Measurements from ENCODE around the gene PDE7B. TPM values are rescaled to one million over a fixed set of nuclear protein-coding genes. Genes with fewer than 3 reads are reported as not detected.

PDE7B gene
- polyA plus RNA-seq, 1 donor (not counting 4 experiments of a cell fraction or from before 2014, with no cell fraction given): 0.01 TPM

DNA sequence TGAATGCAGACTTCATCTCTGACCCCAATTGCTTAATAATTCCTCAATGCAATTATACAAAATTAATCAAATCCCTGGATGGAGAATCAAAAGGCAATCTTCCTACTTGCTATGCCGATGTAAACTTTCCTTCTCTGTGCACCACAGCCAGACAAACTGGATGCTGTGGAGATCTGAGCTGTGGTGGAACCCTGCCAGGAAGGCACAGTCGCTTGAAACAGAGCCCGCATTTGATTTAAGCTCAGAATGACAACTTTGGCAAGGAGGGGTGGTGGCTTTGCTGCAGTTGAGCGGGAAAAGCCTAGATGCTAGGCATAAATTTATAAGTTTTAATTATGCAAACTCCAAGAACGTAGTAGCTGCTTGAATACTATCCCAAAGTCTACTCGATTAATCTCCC is 207.8 kb downstream of the PDE7B start:
- H3K36me3 ChIP-seq (ENCODE audit: control insufficient read depth in 2 of 2, extremely low read depth in 1 of 2, insufficient read depth in 2 of 2, low read length in 2 of 2): no peaks in the 10 kb centered on the region
- dilution Hi-C loops (cut with MboI; ENCODE audit: extremely low pct_ligation_motif_present, low sequenced_read_pairs): no loop called here
- H4K20me1 ChIP-seq (ENCODE audit: control insufficient read depth, extremely low read depth, insufficient read depth, low read length): no peaks in the 10 kb centered on the region
- no peak for FAIRE-seq
- no peaks in the 10 kb centered on the region for H3K4me1 ChIP-seq (ENCODE audit: control insufficient read depth, extremely low read depth, insufficient read depth, low read length)
- H3K9me1 ChIP-seq (ENCODE audit: control insufficient read depth, extremely low read depth, insufficient read depth, low read length): no peaks in the 10 kb centered on the region
- H3K9ac ChIP-seq (ENCODE audit: control insufficient read depth, extremely low read depth, insufficient read depth, low read length): no peak overlapping the region
- no peaks in the 10 kb centered on the region for H3K79me2 ChIP-seq (ENCODE audit: control insufficient read depth, insufficient read depth, low read length)
- H3K4me2 ChIP-seq (ENCODE audit: control insufficient read depth, extremely low read depth, insufficient read depth, low read depth, low read length): no peak overlapping the region
- no peak overlapping the region for H3K4me3 ChIP-seq (ENCODE audit: control insufficient read depth in 2 of 3, extremely low read depth in 1 of 3, insufficient read depth in 2 of 3, low read depth in 1 of 3, low read length in 3 of 3)
- no peak overlapping the region for H2AFZ ChIP-seq (ENCODE audit: control insufficient read depth, low read length)
- DNase-seq (ENCODE audit: low read depth, low spot score): no peak
- H3K9me3 ChIP-seq (ENCODE audit: control insufficient read depth, low read depth, low read length): no peaks in the 10 kb centered on the region
- TF ChIP-seq CTCF (optimal IDR thresholded peaks at IDR 0.05 in 1 of 3, IDR thresholded peaks at IDR 0.05 in 1 of 3, conservative IDR thresholded peaks at IDR 0.05 in 1 of 3; ENCODE audit: extremely low read depth in 1 of 3, insufficient read depth in 2 of 3, low read length in 3 of 3) (no peak), EZH2 (IDR thresholded peaks at IDR 0.05; ENCODE audit: low read length) (no peak)
- H3K27ac ChIP-seq (ENCODE audit: control insufficient read depth, insufficient read depth, low read length): no peak overlapping the region
- peaks cover 3% of the 10 kb centered on the region for H3K27me3 ChIP-seq (ENCODE audit: control insufficient read depth, extremely low read depth, insufficient read depth, low read length)

DNA sequence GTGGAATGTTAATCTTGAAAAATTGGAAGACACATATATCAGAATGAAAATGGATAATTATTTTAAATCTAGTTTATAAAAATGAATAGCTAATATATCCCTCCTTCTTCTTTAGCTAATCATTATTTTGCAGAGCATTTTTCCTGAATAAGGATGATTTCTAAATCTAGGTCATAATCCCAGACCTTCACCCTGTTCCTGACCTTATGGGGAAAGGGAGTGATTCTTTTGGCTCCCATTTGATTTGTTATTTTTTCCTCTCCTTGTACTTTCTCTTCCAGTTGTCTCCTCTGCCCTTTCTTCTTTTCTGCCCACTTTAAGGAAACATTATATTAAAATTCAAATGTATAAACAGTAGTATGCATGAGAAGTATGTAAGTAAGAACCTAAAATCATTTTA is 208.6 kb downstream of the PDE7B start:
- H3K9ac ChIP-seq (ENCODE audit: control insufficient read depth, extremely low read depth, insufficient read depth, low read length): no peak overlapping the region
- TF ChIP-seq CTCF (optimal IDR thresholded peaks at IDR 0.05 in 1 of 3, IDR thresholded peaks at IDR 0.05 in 1 of 3, conservative IDR thresholded peaks at IDR 0.05 in 1 of 3; ENCODE audit: extremely low read depth in 1 of 3, insufficient read depth in 2 of 3, low read length in 3 of 3): no peak
- no peak for TF ChIP-seq EZH2 (IDR thresholded peaks at IDR 0.05; ENCODE audit: low read length)
- no peaks in the 10 kb centered on the region for H3K9me3 ChIP-seq (ENCODE audit: control insufficient read depth, low read depth, low read length)
- H3K4me1 ChIP-seq (ENCODE audit: control insufficient read depth, extremely low read depth, insufficient read depth, low read length): no peaks in the 10 kb centered on the region
- no peaks in the 10 kb centered on the region for H3K36me3 ChIP-seq (ENCODE audit: control insufficient read depth in 2 of 2, extremely low read depth in 1 of 2, insufficient read depth in 2 of 2, low read length in 2 of 2)
- no peak overlapping the region for H3K4me2 ChIP-seq (ENCODE audit: control insufficient read depth, extremely low read depth, insufficient read depth, low read depth, low read length)
- no peak overlapping the region for H2AFZ ChIP-seq (ENCODE audit: control insufficient read depth, low read length)
- H3K27me3 ChIP-seq (ENCODE audit: control insufficient read depth, extremely low read depth, insufficient read depth, low read length): peaks cover 3% of the 10 kb centered on the region
- H3K79me2 ChIP-seq (ENCODE audit: control insufficient read depth, insufficient read depth, low read length): no peaks in the 10 kb centered on the region
- dilution Hi-C loops (cut with MboI; ENCODE audit: extremely low pct_ligation_motif_present, low sequenced_read_pairs): no loop called here
- no peak overlapping the region for H3K4me3 ChIP-seq (ENCODE audit: control insufficient read depth in 2 of 3, extremely low read depth in 1 of 3, insufficient read depth in 2 of 3, low read depth in 1 of 3, low read length in 3 of 3)
- no peaks in the 10 kb centered on the region for H3K9me1 ChIP-seq (ENCODE audit: control insufficient read depth, extremely low read depth, insufficient read depth, low read length)
- H4K20me1 ChIP-seq (ENCODE audit: control insufficient read depth, extremely low read depth, insufficient read depth, low read length): no peaks in the 10 kb centered on the region
- DNase-seq (ENCODE audit: low read depth, low spot score) (no peak), FAIRE-seq (no peak)
- no peak overlapping the region for H3K27ac ChIP-seq (ENCODE audit: control insufficient read depth, insufficient read depth, low read length)
